VCaP (cell line): ENCODE results near the gene IRAK2.

ENCODE experiments used
- H3K27ac ChIP-seq: fragments of 450-650 bp; 2 replicates; pipeline ENCODE4 v1.5.1; 2017
- TF ChIP-seq, protein P1 (sequence below): fragments of 450-650 bp; conservative IDR thresholded peaks from 2 replicates; pipeline ENCODE4 v1.5.1; 2017; ENCODE audit warnings: mild to moderate bottlenecking, moderate library complexity

IRAK2 gene, protein sequence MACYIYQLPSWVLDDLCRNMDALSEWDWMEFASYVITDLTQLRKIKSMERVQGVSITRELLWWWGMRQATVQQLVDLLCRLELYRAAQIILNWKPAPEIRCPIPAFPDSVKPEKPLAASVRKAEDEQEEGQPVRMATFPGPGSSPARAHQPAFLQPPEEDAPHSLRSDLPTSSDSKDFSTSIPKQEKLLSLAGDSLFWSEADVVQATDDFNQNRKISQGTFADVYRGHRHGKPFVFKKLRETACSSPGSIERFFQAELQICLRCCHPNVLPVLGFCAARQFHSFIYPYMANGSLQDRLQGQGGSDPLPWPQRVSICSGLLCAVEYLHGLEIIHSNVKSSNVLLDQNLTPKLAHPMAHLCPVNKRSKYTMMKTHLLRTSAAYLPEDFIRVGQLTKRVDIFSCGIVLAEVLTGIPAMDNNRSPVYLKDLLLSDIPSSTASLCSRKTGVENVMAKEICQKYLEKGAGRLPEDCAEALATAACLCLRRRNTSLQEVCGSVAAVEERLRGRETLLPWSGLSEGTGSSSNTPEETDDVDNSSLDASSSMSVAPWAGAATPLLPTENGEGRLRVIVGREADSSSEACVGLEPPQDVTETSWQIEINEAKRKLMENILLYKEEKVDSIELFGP

DNA sequence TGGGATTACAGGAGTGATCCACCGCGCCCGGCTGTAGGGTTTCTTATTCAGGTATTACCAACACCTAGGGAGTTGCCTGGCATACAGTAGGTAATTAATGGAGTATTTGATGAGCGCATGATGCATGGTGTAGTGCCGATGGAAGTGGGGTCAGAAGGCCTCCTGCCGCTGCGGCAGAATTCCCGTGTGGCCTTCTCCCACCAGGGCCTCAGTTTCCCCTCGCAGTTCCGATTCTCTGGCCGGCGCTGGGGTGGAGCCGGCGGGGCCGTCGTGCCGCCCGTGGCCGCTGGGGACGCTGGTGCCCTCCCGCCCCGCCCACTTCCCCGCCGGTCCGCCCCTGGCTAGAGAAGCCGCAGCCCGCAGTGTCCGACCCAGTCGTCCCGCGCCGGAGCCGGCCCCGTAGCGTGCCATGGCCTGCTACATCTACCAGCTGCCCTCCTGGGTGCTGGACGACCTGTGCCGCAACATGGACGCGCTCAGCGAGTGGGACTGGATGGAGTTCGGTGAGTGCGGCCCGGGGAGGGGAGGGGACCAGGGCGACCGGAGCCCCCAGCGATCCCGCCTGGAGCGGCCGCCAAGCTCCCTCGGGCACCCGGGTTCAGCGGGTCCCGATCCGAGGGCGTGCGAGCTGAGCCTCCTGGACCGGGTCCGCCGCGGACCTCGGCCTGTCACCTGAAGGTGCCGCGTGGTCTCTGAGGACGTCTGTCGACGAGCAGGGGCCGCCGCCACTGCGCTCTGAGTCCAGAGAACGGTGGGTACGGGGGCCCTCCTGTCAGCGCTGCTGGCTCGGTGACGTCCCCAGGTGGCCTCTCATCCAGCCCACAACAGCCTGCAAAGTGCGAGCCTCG, at the start of gene IRAK2:
Gene IRAK2 (plus strand): TSS at position 374 of the 848 bp plus-strand sequence. CDS start 36 bp downstream, at position 410.
- peak within 1 kb of the TSS; percentile 76 for H3K27ac ChIP-seq
- TF ChIP-seq, protein P1, sequence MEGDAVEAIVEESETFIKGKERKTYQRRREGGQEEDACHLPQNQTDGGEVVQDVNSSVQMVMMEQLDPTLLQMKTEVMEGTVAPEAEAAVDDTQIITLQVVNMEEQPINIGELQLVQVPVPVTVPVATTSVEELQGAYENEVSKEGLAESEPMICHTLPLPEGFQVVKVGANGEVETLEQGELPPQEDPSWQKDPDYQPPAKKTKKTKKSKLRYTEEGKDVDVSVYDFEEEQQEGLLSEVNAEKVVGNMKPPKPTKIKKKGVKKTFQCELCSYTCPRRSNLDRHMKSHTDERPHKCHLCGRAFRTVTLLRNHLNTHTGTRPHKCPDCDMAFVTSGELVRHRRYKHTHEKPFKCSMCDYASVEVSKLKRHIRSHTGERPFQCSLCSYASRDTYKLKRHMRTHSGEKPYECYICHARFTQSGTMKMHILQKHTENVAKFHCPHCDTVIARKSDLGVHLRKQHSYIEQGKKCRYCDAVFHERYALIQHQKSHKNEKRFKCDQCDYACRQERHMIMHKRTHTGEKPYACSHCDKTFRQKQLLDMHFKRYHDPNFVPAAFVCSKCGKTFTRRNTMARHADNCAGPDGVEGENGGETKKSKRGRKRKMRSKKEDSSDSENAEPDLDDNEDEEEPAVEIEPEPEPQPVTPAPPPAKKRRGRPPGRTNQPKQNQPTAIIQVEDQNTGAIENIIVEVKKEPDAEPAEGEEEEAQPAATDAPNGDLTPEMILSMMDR, result peak; percentile 98

DNA sequence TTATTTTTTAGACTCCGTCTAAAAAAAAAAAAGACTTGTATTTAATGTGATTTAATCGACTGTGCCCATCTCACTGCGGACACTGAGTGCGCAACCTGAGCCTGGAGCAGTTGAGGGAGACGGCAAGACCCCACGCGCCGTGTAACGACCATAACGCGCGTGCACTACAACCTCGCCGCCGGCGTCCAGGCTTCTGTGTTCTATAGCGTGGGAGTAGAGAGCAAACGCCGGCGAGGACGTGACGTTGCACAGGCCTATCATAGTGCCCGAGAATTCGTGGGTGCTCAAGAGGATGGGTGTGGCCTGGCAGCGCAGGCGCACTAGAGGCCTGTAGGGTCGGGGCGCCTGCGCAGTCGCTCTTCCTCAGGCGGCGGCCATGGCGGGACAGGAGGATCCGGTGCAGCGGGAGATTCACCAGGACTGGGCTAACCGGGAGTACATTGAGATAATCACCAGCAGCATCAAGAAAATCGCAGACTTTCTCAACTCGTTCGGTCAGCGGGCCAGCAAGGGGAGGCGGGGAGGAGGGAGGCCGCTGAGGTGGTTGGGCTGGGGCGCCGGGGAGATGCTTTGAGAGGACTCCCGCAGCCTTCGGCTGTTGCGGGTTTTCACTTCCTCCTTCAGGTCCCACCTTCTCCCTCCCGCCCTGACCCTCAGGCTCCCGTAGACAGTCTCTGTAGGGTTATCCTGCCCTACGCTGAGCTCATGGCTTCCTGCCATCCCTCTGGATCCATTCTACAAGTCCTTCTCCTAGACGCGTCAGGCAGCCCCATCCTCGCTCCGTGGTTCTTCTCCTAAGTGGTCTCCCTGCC, 49.2 kb upstream of the IRAK2 start, which contains the start of gene BRK1:
Gene BRK1 (plus strand): TSS at position 350 of the 812 bp plus-strand sequence. CDS start 27 bp downstream, at position 377.
- peak within 1 kb of the TSS; percentile 74 for H3K27ac ChIP-seq
- TF ChIP-seq, protein P1, result no peak

DNA sequence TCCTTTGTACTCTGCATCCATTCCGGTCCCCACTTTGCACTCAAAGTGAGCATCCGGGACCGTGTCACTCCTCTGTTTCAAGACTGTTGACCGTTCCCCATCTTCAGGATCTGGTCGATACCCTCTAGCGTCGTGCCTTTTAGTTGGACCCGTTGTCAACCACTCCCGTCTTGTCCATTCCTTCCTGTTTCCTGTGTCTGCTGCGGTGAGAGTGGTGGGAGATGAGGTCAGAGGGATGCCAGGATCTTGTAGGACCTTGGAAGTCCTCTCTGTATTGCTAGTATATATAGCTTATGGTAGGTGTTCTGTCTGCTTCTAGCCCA, 48.6 kb upstream of the IRAK2 start:
- TF ChIP-seq, protein P1, result no peak
- peak overlapping the region; percentile 74 for H3K27ac ChIP-seq

DNA sequence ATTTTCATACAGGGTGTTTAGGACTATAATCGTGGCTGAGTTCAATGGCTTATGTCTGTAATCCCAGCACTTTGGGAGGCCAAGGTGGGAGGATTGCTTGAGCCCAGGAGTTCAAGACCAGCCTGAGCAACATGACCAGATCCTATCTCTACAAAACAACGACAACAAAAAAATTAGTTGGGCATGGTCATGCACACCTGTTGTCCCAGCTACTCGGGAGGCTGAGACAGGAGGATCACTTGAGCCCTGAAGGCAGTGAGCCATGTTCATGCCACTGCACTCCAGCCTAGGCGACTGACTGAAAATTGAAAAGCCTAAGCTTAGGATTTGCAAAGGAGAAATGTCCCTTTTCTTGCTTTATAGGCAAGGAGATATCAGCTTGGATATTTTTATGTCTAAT, 47.8 kb upstream of the IRAK2 start:
- TF ChIP-seq, protein P1, result no peak
- H3K27ac ChIP-seq, result peak overlapping the region; percentile 74; the same call in 1 of the 2 replicates

DNA sequence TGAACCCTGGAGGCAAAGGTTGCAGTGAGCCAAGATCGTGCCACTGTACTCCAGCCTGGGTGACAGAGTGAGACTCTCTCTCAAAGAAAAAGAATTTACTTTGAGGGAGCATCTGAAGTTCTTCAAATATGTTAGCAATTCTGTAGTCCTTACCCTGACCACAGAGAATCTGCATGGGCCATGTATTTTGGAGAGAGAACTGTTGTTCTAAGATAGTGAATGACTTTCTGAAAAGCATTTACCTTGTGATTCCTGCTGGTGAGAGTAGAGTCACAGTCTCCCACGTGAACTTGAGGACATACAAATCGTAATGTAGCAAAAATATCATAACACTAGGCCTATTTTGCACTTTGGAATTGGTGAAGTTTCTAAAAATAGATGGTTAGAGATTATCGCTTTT, 45.3 kb upstream of the IRAK2 start:
- TF ChIP-seq, protein P1, result no peak
- H3K27ac ChIP-seq, result no peak overlapping the region

DNA sequence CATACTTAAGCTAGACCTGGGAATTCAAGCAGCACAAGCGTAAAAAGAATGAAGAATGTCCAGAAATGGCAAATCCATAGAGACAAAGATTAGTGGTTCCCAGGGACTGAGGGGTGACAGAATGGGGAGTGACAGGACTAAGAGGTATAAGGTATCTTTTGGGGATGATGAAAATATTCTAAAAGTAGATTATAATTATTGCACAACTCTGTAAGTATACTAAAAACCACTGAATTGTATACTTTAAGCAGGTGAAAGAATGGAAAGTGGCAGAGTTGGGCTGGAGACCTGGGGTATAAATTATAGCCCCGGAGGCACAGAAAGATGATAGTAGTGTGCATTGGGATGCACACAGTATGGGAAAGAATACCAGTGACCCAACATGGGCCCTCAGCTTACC, 43.7 kb upstream of the IRAK2 start:
- no peak overlapping the region for H3K27ac ChIP-seq
- TF ChIP-seq, protein P1, result no peak
